Right ventricle myocardium superior (tissue), 1 donor: Measurements from ENCODE around the gene ZNF497. TPM values are rescaled to one million over a fixed set of nuclear protein-coding genes. Genes with fewer than 3 reads are reported as not detected.
"Not testable (repeated sequence)": the region's sequence is repeated elsewhere in the genome, so short reads cannot be mapped to it uniquely, and the experiment has no call there.

Source experiments
- ATAC-seq: fragments of 200-7000 bp; cut with Tn5 transposase; one replicate; pipeline ENCODE4 v1.9.1; 2020; ENCODE audit warnings: mild to moderate bottlenecking; ENCODE audit not compliant: poor library complexity
- DNase-seq: peaks from one replicate; pipeline ENCODE4 v3.0.0-alpha.2; 2020
- intact Hi-C: fragments of 100-400 bp; cut with DNase I; formaldehyde crosslinking; loops from one replicate; pipeline ENCODE4 v1.11.2; 2022
- total RNA-seq: library from RNA; stranded (reverse); fragmentation: NEBNext Ultra II Directional; extraction: Animal tissue kit (Norgen Biotek cat#: 25700); gene quantifications from one replicate; pipeline ENCODE4 v1.2.1, GENCODE V29; 2021
- donor health status: DM: no; HTN: yes; CAD: no; lungs with severe emphysema.

The ZNF497 gene
- total RNA-seq, 1 donor from 2014 or later: 0.30 TPM

GRCh38 chr19:58376724-58377123, 14.2 kb upstream of the ZNF497 start:
- intact Hi-C loops, DNase-seq, ATAC-seq: not testable (repeated sequence)

- ATAC-seq (no peak), DNase-seq (no peak)
- intact Hi-C loops: no loop called here
Measured at GRCh38 chr19:58374200-58374599, 11.6 kb upstream of the ZNF497 start.

- intact Hi-C loops: no loop called here
- DNase-seq (no peak), ATAC-seq (peak; percentile 91)
Measured at GRCh38 chr19:58372311-58373133, 10.0 kb upstream of the ZNF497 start.

- DNase-seq: no peak
- intact Hi-C loops: no loop called here
Measured at GRCh38 chr19:58368561-58369360, 6.2 kb upstream of the ZNF497 start.

GRCh38 chr19:58367698-58368454, 5.3 kb upstream of the ZNF497 start:
- no peak for DNase-seq
- no peak for ATAC-seq
- intact Hi-C loops: no loop called here

More at GRCh38 chr19:58368561-58369360, 6.2 kb upstream of the ZNF497 start:
- ATAC-seq: no peak

GRCh38 chr19:58366585-58367430, 4.3 kb upstream of the ZNF497 start:
- no peak for ATAC-seq
- intact Hi-C loops: no loop called here
- DNase-seq: no peak

- ATAC-seq: no peak
- DNase-seq: no peak
- intact Hi-C loops: no loop called here
Measured at GRCh38 chr19:58364146-58364545, 1.6 kb upstream of the ZNF497 start.

- peak; percentile 64 for DNase-seq
- intact Hi-C loops: no loop called here
- peak; percentile 29 for ATAC-seq
Measured at GRCh38 chr19:58361900-58362271, 665 bp downstream of the ZNF497 start.

- no peak for DNase-seq
- intact Hi-C loops: no loop called here
- no peak for ATAC-seq
Measured at GRCh38 chr19:58357481-58358145, 4.9 kb downstream of the ZNF497 start.

- ATAC-seq: peak; percentile 4
- DNase-seq: no peak
- intact Hi-C loops: no loop called here
Measured at GRCh38 chr19:58356766-58357480, 5.6 kb downstream of the ZNF497 start.

- intact Hi-C loops: no loop called here
- peak; percentile 54 for ATAC-seq
- no peak for DNase-seq
Measured at GRCh38 chr19:58355908-58356765, 6.4 kb downstream of the ZNF497 start.

GRCh38 chr19:58355215-58355796, 7.2 kb downstream of the ZNF497 start:
- intact Hi-C loops: no loop called here
- no peak for DNase-seq

GRCh38 chr19:58354478-58355030, 8.0 kb downstream of the ZNF497 start:
- no peak for DNase-seq
- intact Hi-C loops: no loop called here
- ATAC-seq: no peak

More at GRCh38 chr19:58355215-58355796, 7.2 kb downstream of the ZNF497 start:
- ATAC-seq: no peak

- no peak for ATAC-seq
- DNase-seq: no peak
- intact Hi-C loops: no loop called here
Measured at GRCh38 chr19:58353717-58354477, 8.7 kb downstream of the ZNF497 start.
